GM12878 (cell line): ENCODE data around the gene PAPSS2.

Experiments
- POLR2A ChIP-seq: IDR thresholded peaks from 2 replicates; pipeline ENCODE4 v1.6.1; 2011; ENCODE audit warnings: low read depth, mild to moderate bottlenecking, low read length
- RCOR1 ChIP-seq: conservative IDR thresholded peaks from 2 replicates; pipeline ENCODE4 v1.6.1; 2012; ENCODE audit warnings: low read depth, low read length, improper control_type of control experiment
- RFX5 ChIP-seq: IDR thresholded peaks from 2 replicates; pipeline ENCODE4 v1.6.1; 2011; ENCODE audit warnings: low read depth, low read length, improper control_type of control experiment
- TAF1 ChIP-seq: IDR thresholded peaks from 2 replicates; pipeline ENCODE4 v1.6.1; 2011; ENCODE audit warnings: mild to moderate bottlenecking, low read depth, low read length, borderline replicate concordance
- ZNF384 ChIP-seq: IDR thresholded peaks from 2 replicates; pipeline ENCODE4 v1.6.1; 2012; ENCODE audit warnings: low read depth, mild to moderate bottlenecking, low read length, improper control_type of control experiment, borderline replicate concordance

DNA sequence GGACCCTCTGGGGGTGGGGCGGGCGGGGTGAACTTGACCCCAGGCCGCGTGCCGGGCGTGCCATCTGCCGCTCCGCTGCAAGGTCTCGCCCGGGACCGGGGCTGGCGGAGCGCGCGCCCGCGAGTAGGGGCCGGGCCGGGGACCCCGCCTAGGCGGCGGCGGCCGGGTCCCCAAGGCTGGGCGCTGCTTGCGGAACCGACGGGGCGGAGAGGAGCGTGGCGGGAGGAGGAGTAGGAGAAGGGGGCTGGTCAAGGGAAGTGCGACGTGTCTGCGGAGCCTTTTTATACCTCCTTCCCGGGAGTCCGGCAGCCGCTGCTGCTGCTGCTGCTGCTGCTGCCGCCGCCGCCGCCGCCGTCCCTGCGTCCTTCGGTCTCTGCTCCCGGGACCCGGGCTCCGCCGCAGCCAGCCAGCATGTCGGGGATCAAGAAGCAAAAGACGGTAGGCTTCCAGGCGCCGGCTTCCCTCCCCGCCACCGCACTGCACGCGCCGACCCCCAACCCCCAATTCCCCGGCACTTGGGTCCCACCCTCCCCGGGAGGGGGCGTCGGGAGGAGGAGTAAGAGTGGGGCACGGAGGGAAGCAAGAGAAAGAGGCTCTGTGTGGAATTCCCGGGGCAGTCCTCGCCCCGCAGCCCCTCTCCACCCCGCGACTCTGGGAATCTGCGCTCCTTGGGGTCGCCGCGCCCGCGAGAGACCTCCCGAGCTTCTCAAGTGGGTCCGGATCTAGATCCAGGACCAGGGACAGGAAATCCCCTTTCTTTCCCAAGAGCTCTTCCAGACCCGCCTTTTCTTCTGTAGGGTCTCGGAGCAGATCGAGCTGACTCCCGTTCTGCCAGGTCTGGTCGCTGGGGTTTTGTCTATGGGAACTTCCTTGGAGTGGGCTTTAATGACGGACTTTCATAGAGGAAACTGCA is at the start of gene PAPSS2:
- no peak for TF ChIP-seq TAF1
- TF ChIP-seq ZNF384: no peak
- 0 out of 2 replicates have a peak, but pooled peaks have one; percentile 22 for TF ChIP-seq POLR2A
- TF ChIP-seq RFX5: no peak
- TF ChIP-seq RCOR1: no peak
